Sigmoid colon (tissue), 7 donors: ENCODE measurements around the gene CDRT15L2. TPM values are rescaled to one million over a fixed set of nuclear protein-coding genes. Genes with fewer than 3 reads are reported as not detected.
"Not testable (repeated sequence)": the region's sequence is repeated elsewhere in the genome, so short reads cannot be mapped to it uniquely, and the experiment has no call there.

Experiments used
- DNase-seq: peaks from one replicate; pipeline ENCODE4 v3.0.0-alpha.2; 2019
- H3K27ac ChIP-seq, 4 donors: fragments of 200-600 bp; sonication (generic); one replicate each; pipeline ENCODE4 v1.5.1; 2016 to 2019; ENCODE audit warnings: mild to moderate bottlenecking in 1 of 4
- H3K27me3 ChIP-seq, 3 donors: fragments of 200-600 bp; sonication (generic); one replicate each; pipeline ENCODE4 v1.5.1; 2019; ENCODE audit warnings: mild to moderate bottlenecking in 1 of 3
- H3K36me3 ChIP-seq, 4 donors: fragments of 200-600 bp; sonication (generic); one replicate each; pipeline ENCODE4 v1.5.1; 2016 to 2019
- H3K4me1 ChIP-seq, 4 donors: fragments of 200-600 bp; sonication (generic); one replicate each; pipeline ENCODE4 v1.5.1; 2017 to 2019
- H3K4me3 ChIP-seq, 4 donors: fragments of 200-600 bp; sonication (generic); one replicate each; pipeline ENCODE4 v1.5.1; 2017 to 2019; ENCODE audit warnings: mild to moderate bottlenecking in 2 of 4, moderate library complexity in 1 of 4
- H3K9me3 ChIP-seq, 4 donors: fragments of 200-600 bp in 3 of 4; sonication (generic) in 3 of 4; one replicate each; pipeline versions ENCODE4 v1.5.1 to v1.6.1; 2013 to 2019
- CTCF ChIP-seq, 4 experiments: fragments of 450-650 bp in 3 of 4; fragments of 200-600 bp in 1 of 4; IDR thresholded peaks; one replicate each; pipeline ENCODE4 v1.5.1; 2016 to 2019; ENCODE audit warnings: antibody characterized with exemption in 4 of 4, mild to moderate bottlenecking in 3 of 4, moderate library complexity in 2 of 4
- EP300 ChIP-seq, 4 donors: sonication (generic); formaldehyde crosslinking; IDR thresholded peaks; one replicate each; pipeline ENCODE4 v1.6.1; 2017; ENCODE audit warnings: antibody characterized with exemption in 4 of 4
- POLR2A ChIP-seq, 2 donors: fragments of 450-650 bp; IDR thresholded peaks; one replicate each; pipeline ENCODE4 v1.6.1; 2016; ENCODE audit warnings: antibody characterized with exemption in 2 of 2, mild to moderate bottlenecking in 2 of 2, moderate library complexity in 2 of 2
- POLR2AphosphoS5 ChIP-seq, 4 donors: sonication (generic); formaldehyde crosslinking; IDR thresholded peaks; one replicate each; pipeline ENCODE4 v1.6.1; 2017; ENCODE audit warnings: antibody characterized with exemption in 4 of 4
- WGBS, 2 donors: extraction: QIAGEN DNeasy Blood & Tissue Kit; methylation state at CpG; one replicate each; pipeline ENCODE4 v1.1.7; 2013; 5-methylcytosine and 5-hydroxymethylcytosine counted together
- intact Hi-C: fragments of 100-400 bp; cut with DNase I; formaldehyde crosslinking; loops from one replicate; pipeline ENCODE4 v1.15.1; 2023
- polyA plus RNA-seq, 3 donors: library from polyadenylated mRNA; stranded (reverse); fragments of 200-250 nt; gene quantifications; one replicate each; pipeline ENCODE4 v1.2.3, GENCODE V29; 2013
- small RNA-seq, 3 donors: library from RNA; depleted of rRNA; stranded (forward); fragments of <200 nt; gene quantifications; one replicate each; pipeline ENCODE3, GENCODE V24; 2016
- total RNA-seq, 4 donors: library from RNA; depleted of rRNA; stranded (reverse); fragments of >200 nt; gene quantifications; one replicate each; pipeline ENCODE4 v1.1.0, GENCODE V29; 2016
- donor health status: healthy with polysubstance abuse.
- donor health status: Bipolar disorder and iron deficiency.
- donor health status: healthy.

Gene CDRT15L2
- total and polyA plus RNA-seq, 7 donors = not detected

- Histone ChIP-seq H3K27ac (no peak overlapping the region), H3K4me3 (no peak overlapping the region), H3K4me1 (no peaks in the 10 kb centered on the region), H3K27me3 (no peaks in the 10 kb centered on the region), H3K9me3 (no peaks in the 10 kb centered on the region), H3K36me3 (no peaks in the 10 kb centered on the region)
- DNase-seq = no peak
- TF ChIP-seq POLR2AphosphoS5 (IDR thresholded peaks at IDR 0.05) (no peak), EP300 (IDR thresholded peaks at IDR 0.05) (no peak)
- 89 to 93% methylated on average over 16 of the region's 16 CpGs for WGBS, 2 donors
- intact Hi-C loops = no loop called here
These were observed 33.7 kb downstream of the CDRT15L2 start for GRCh38 chr17:20613248-20613647.

- no peaks in the 10 kb centered on the region for H3K4me1 ChIP-seq
- DNase-seq = no peak
- H3K9me3 ChIP-seq = no peaks in the 10 kb centered on the region
- H3K27me3 ChIP-seq = no peaks in the 10 kb centered on the region
- no peaks in the 10 kb centered on the region for H3K36me3 ChIP-seq
- no peak overlapping the region for H3K4me3 ChIP-seq
- WGBS, 2 donors = 93 to 95% methylated on average over 13 of the region's 13 CpGs
- intact Hi-C loops = no loop called here
- no peak overlapping the region for H3K27ac ChIP-seq
- TF ChIP-seq CTCF (IDR thresholded peaks at IDR 0.05) (no peak), POLR2AphosphoS5 (IDR thresholded peaks at IDR 0.05) (no peak), POLR2A (IDR thresholded peaks at IDR 0.05) (no peak), EP300 (IDR thresholded peaks at IDR 0.05) (no peak)
These were observed 34.4 kb downstream of the CDRT15L2 start for GRCh38 chr17:20613905-20614304.

GRCh38 chr17:20615461-20615860 lies 35.9 kb downstream of the CDRT15L2 start:
- H3K4me1 ChIP-seq, intact Hi-C loops, H3K9me3 ChIP-seq, DNase-seq, H3K4me3 ChIP-seq, H3K27ac ChIP-seq, H3K36me3 ChIP-seq, H3K27me3 ChIP-seq: not testable (repeated sequence)
- 90 to 91% methylated on average over 3 of the region's 3 CpGs for WGBS, 2 donors

Small RNA genes lying within 50 kb of the gene (small RNA-seq; reads per million reads assigned to genes)
- gene AC015818.1 (0 reads per million in 3 donors), gene AC087499.1 (0 reads per million in 3 donors), gene AC087499.3 (0 reads per million in 3 donors)

Other genes with a start within 250 kb of the CDRT15L2 start
- not detected for gene LGALS9B, start 112.2 kb upstream of the CDRT15L2 start, total RNA-seq
- 10 to 100 TPM in 2 of 3 donors, 1 to 10 TPM in 1; 8.8 to 31.2 (median 13.6) TPM for gene LGALS9B, start 112.2 kb upstream of the CDRT15L2 start, polyA plus RNA-seq